Left colon (tissue), 2 donors: Measurements from ENCODE around the gene COPG1. TPM values are rescaled to one million over a fixed set of nuclear protein-coding genes. Genes with fewer than 3 reads are reported as not detected.

Experiments
- ATAC-seq: fragments of 200-7000 bp; cut with Tn5 transposase; one replicate; pipeline ENCODE4 v1.9.1; 2020; ENCODE audit warnings: mild to moderate bottlenecking, moderate library complexity
- DNase-seq, 2 donors: peaks; one replicate each; pipeline ENCODE4 v3.0.0-alpha.2; 2020
- intact Hi-C, 2 donors: fragments of 100-400 bp; cut with DNase I in 1 of 2; cut with micrococcal nuclease in 1 of 2; formaldehyde crosslinking; loops; one replicate each; pipeline versions ENCODE4 v1.11.2 to v1.14.0; 2022; cut with DNase I, micrococcal nuclease
- microRNA-seq, 2 donors: library from miRNA; unstranded; fragments of <30 nt; microRNA quantifications; one replicate each; pipeline versions ENCODE4 v1.1.0 to v1.2.0, GENCODE V29; 2020
- total RNA-seq, 2 donors: library from RNA; stranded (reverse); fragmentation: NEBNext Ultra II Directional; extraction: Animal tissue kit (Norgen Biotek cat#: 25700); gene quantifications; one replicate each; pipeline ENCODE4 v1.2.1, GENCODE V29; 2021
- donor health status: DM: no; HTN: no; CAD: no.
- donor health status: DM: yes; HTN: yes; CAD: no.

COPG1 gene
- total RNA-seq, 2 donors from 2014 or later: 240 to 307 TPM

- ATAC-seq (no peak), DNase-seq (no peak)
- intact Hi-C loops: no loop called here
These were observed 72.5 kb downstream of the COPG1 start for GRCh38 chr3:129321887-129322286.

DNA sequence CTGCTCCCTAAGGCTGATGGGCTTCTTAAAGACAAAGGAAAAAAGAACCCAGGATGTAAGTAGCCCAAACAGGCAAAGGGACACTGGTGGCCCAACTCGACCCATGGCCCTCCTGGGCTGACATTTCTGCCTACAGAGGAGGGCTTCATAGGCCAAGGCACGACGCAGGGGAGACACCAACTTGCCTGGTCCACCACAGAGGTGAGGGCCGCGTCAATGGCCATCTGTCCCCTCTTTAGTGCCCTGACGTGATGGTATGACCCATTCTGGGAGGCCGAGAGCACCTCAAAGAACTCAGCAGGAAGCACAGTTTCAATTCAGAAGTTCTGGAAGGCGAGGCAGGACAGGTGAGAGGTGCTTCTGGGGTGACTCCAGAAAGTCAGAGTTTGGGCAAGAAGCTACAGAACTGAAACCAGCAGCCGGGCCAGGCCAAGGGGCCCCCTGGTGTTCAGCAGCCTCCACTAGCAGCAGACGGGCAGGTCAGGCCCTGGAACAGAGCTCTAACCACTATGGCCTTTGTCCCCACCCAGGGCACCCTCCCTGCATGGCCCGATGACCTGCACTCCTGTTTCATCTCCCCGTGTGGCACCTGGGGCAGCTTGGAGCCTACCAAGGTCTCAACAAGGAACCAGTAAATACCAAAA is 74.4 kb downstream of the COPG1 start:
- ATAC-seq (peak; percentile 21), DNase-seq (no peak)
- intact Hi-C loops: no loop called here

DNA sequence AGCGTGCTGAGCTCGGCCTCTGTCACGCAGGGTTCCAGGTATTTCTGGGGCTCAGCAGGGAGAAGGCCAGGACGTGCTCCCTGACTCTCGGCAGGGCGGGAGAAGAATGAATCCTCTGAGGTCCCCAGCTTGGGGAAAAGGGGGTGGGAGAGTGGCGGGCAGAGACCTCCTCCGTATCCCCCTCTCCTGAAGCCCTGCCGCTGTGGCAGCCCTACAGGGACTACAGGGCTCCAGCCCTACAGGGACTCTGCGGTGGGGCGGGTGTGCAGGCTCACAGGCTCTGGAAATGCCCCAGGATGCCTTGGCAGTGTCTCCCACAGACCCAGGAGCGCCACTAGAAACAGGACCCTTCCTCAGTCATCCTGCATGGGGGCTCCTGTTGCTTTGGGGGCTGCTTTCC is 75.4 kb downstream of the COPG1 start:
- ATAC-seq (no peak), DNase-seq (no peak)
- intact Hi-C loops: no loop called here

GRCh38 chr3:129325383-129325782 is 76.0 kb downstream of the COPG1 start:
- ATAC-seq: no peak

GRCh38 chr3:129326138-129326537 is 76.7 kb downstream of the COPG1 start:
- ATAC-seq (no peak), DNase-seq (no peak)
- intact Hi-C loops: no loop called here

More at GRCh38 chr3:129325383-129325782, 76.0 kb downstream of the COPG1 start:
- no peak for DNase-seq
- intact Hi-C loops: no loop called here

- intact Hi-C loops: no loop called here
- DNase-seq (no peak), ATAC-seq (no peak)
These were observed 77.2 kb downstream of the COPG1 start for GRCh38 chr3:129326595-129326994.

Small RNA genes lying within 50 kb of the gene (microRNA-seq; reads per million reads assigned to microRNA genes)
- gene MIR6826: 0 to 0.53 reads per million in 2 donors

Other genes starting within 250 kb of the COPG1 start
- 1 to 10 TPM; 1.7 to 3.7 TPM for gene EFCC1, start 248.3 kb upstream of the COPG1 start, total RNA-seq
- under 1 TPM; 0.39 to 0.55 TPM for gene GP9, start 188.8 kb upstream of the COPG1 start, total RNA-seq
- 10 to 100 TPM; 28.7 to 30.4 TPM for gene RAB43, start 127.8 kb upstream of the COPG1 start, total RNA-seq
- 10 to 100 TPM; 27.0 to 32.0 TPM for gene ISY1, start 88.5 kb upstream of the COPG1 start, total RNA-seq
- gene CNBP, start 65.7 kb upstream of the COPG1 start, total RNA-seq: 100 to 1,000 TPM; 205 to 247 TPM
- 10 to 100 TPM; 42.3 to 44.2 TPM for gene HMCES, start 29.3 kb downstream of the COPG1 start, total RNA-seq
- gene EFCAB12, start 179.0 kb downstream of the COPG1 start, total RNA-seq: under 1 TPM; 0.56 to 0.58 TPM
- 10 to 100 TPM; 21.8 to 23.6 TPM for gene MBD4, start 190.3 kb downstream of the COPG1 start, total RNA-seq
- 10 to 100 TPM; 18.8 to 21.6 TPM for gene IFT122, start 190.6 kb downstream of the COPG1 start, total RNA-seq